A673 (cell line): ENCODE data around the gene ALDH2. TPM values are rescaled to one million over a fixed set of nuclear protein-coding genes. Genes with fewer than 3 reads are reported as not detected.
"Not testable (repeated sequence)": the region's sequence is repeated elsewhere in the genome, so short reads cannot be mapped to it uniquely, and the experiment has no call there.

Experiments
- Bru-seq: library from RNA; stranded (reverse); fragments of 400-500 nt; gene quantifications from one replicate; lab custom pipeline; 2021; lab: Mats Ljungman, UMichigan
- BruChase-seq, 2 experiments: library from RNA; stranded (reverse); fragments of 400-500 nt; gene quantifications; one replicate each; lab custom pipeline; 2021; lab: Mats Ljungman, UMichigan
- BruUV-seq: library from RNA; stranded (reverse); fragments of 400-500 nt; replicated peaks from 2 replicates; lab custom pipeline; 2021; lab: Mats Ljungman, UMichigan
- CTCF ChIA-PET: fragments of 300-600 bp; sonication (Branson Sonifier 250); formaldehyde crosslinking; loops from one replicate; lab custom pipeline; 2022; ENCODE audit warnings: antibody characterized with exemption; lab: Charles Lee
- POLR2A ChIA-PET: fragments of 300-600 bp; sonication (Branson Sonifier 250); formaldehyde crosslinking; loops from one replicate; lab custom pipeline; 2022; ENCODE audit warnings: antibody characterized with exemption; ENCODE audit not compliant: low non-redundant PET; lab: Charles Lee
- DNase-seq: peaks from one replicate; pipeline ENCODE4 v3.0.0-alpha.2; 2015; ENCODE audit warnings: low spot score
- H3K27ac ChIP-seq: fragments of 200-600 bp; sonication (generic); 2 replicates; pipeline ENCODE4 v1.5.1; 2016; ENCODE audit warnings: mixed run types, low read depth, mild to moderate bottlenecking, mixed read lengths, antibody characterized with exemption, low read length; ENCODE audit not compliant: poor library complexity, severe bottlenecking
- H3K27me3 ChIP-seq: fragments of 200-600 bp; sonication (generic); replicated peaks from 2 replicates; pipeline ENCODE4 v1.6.1; 2017; ENCODE audit warnings: mixed run types, low read depth, mild to moderate bottlenecking, mixed read lengths, antibody characterized with exemption, low read length; ENCODE audit not compliant: insufficient read depth, poor library complexity
- H3K36me3 ChIP-seq: fragments of 200-600 bp; sonication (generic); 2 replicates; pipeline ENCODE4 v1.6.1; 2016; ENCODE audit warnings: mixed run types, mild to moderate bottlenecking, mixed read lengths, antibody characterized with exemption, low read length; ENCODE audit not compliant: insufficient read depth, poor library complexity, severe bottlenecking
- H3K4me1 ChIP-seq: fragments of 200-600 bp; sonication (generic); 2 replicates; pipeline ENCODE4 v1.6.1; 2017; ENCODE audit warnings: mixed run types, mild to moderate bottlenecking, mixed read lengths, antibody characterized with exemption, low read length; ENCODE audit not compliant: insufficient read depth, poor library complexity, severe bottlenecking
- H3K4me3 ChIP-seq: fragments of 200-600 bp; sonication (generic); 2 replicates; pipeline ENCODE4 v1.5.1; 2016; ENCODE audit warnings: low read depth, mixed run types, mild to moderate bottlenecking, mixed read lengths, low read length; ENCODE audit not compliant: poor library complexity, severe bottlenecking
- H3K9me3 ChIP-seq: fragments of 200-600 bp; sonication (generic); 2 replicates; pipeline ENCODE4 v1.6.1; 2016; ENCODE audit warnings: mixed run types, low read depth, mild to moderate bottlenecking, mixed read lengths, antibody characterized with exemption, low read length; ENCODE audit not compliant: poor library complexity, severe bottlenecking
- EZH2 ChIP-seq: fragments of 200-600 bp; sonication (generic); IDR thresholded peaks from 2 replicates; pipeline ENCODE4 v1.6.1; 2017; ENCODE audit warnings: borderline replicate concordance, low read depth, mild to moderate bottlenecking, mixed read lengths, antibody characterized with exemption, low read length; ENCODE audit not compliant: poor library complexity, severe bottlenecking
- intact Hi-C: fragments of 100-400 bp; cut with micrococcal nuclease; formaldehyde crosslinking; loops from one replicate; pipeline ENCODE4 v1.10.0; 2022; ENCODE audit not compliant: unreplicated experiment
- long read RNA-seq: library from polyadenylated mRNA; stranded (forward); transcript quantifications from one replicate; pipeline ENCODE4 v2.0.0, GENCODE V29; 2022
- total RNA-seq: library from RNA; stranded (reverse); gene quantifications from 2 replicates; pipeline ENCODE4 v1.2.3, GENCODE V29; 2021
- TF ChIP-seq, protein P1 (sequence below): fragments of 300-800, 200-600 bp; sonication (generic); conservative IDR thresholded peaks from 2 replicates; pipeline ENCODE4 v1.5.1; 2017; ENCODE audit warnings: low read depth, mild to moderate bottlenecking, antibody characterized with exemption, low read length, moderate library complexity, mixed read lengths

The ALDH2 gene
- total RNA-seq = 24.5 and 34.8 TPM in 2 replicates
- Bru-seq, nascent RNA = percentile 47 among the genes with signal in this experiment
- percentile 44 among the genes with signal in this experiment for BruChase-seq, experiment 1, labeled RNA remaining after a 2-hour chase
- BruChase-seq, experiment 2, labeled RNA remaining after a 6-hour chase = percentile 53 among the genes with signal in this experiment
- long read RNA-seq, full-length matches to known transcripts = 66 of 72 reads
- long read RNA-seq, partial matches to known transcripts = 0 of 72 reads
- long read RNA-seq, other reads (novel, unspliced or antisense) = 6 of 72 reads

GRCh38 chr12:111766608-111767361 lies at the start of gene ALDH2:
Gene ALDH2, plus strand, starts transcription at chr12:111766933. Its CDS starts 50 bp downstream, at chr12:111766983.
- BruUV-seq = no TSS peak
- Histone ChIP-seq H3K36me3 (no peaks in the 10 kb centered on the region), H3K4me3 (peak within 1 kb of the TSS; percentile 87), H3K4me1 (peaks cover 6% of the 10 kb centered on the region), H3K27me3 (no peaks in the 10 kb centered on the region), H3K9me3 (no peaks in the 10 kb centered on the region), H3K27ac (peak within 1 kb of the TSS; percentile 73)
- intact Hi-C loops = loop anchor here (5.0 kb wide), 1 partner anchor 46 kb away; no protein-coding TSS in a partner anchor
- TF ChIP-seq, protein P1, sequence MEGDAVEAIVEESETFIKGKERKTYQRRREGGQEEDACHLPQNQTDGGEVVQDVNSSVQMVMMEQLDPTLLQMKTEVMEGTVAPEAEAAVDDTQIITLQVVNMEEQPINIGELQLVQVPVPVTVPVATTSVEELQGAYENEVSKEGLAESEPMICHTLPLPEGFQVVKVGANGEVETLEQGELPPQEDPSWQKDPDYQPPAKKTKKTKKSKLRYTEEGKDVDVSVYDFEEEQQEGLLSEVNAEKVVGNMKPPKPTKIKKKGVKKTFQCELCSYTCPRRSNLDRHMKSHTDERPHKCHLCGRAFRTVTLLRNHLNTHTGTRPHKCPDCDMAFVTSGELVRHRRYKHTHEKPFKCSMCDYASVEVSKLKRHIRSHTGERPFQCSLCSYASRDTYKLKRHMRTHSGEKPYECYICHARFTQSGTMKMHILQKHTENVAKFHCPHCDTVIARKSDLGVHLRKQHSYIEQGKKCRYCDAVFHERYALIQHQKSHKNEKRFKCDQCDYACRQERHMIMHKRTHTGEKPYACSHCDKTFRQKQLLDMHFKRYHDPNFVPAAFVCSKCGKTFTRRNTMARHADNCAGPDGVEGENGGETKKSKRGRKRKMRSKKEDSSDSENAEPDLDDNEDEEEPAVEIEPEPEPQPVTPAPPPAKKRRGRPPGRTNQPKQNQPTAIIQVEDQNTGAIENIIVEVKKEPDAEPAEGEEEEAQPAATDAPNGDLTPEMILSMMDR = no peak; the same call in 1 of the 2 replicates
- no peak for TF ChIP-seq EZH2
- DNase-seq = peak; percentile 70
- ChIA-PET POLR2A (interaction anchor here (0.7 kb wide), 1 partner anchor 27 kb away, joined by 3 read pairs; no protein-coding TSS in a partner anchor), CTCF (interaction anchor here (0.5 kb wide), 1 partner anchor 314 kb away, joined by 6 read pairs; no protein-coding TSS in a partner anchor)

DNA sequence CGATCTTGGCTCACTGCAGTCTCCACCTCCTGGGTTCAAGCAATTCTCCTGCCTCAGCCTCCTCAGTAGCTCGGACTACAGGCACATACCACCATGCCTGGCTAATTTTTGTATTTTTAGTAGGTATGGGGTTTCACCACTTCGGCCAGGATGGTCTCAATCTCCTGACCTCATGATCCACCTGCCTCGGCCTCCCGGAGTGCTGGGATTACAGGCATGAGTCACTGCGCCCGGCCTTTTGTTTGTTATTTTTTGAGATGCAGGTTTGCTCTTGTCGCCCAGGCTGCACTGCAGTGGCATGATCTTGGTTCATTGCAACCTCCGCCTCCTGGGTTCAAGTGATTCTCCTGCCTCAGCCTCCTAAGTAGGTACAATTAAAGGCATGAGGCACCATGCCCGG lies 47.4 kb upstream of the ALDH2 start:
- intact Hi-C loops, POLR2A ChIA-PET, H3K4me1 ChIP-seq, CTCF ChIA-PET, H3K27ac ChIP-seq, DNase-seq, BruUV-seq, H3K4me3 ChIP-seq, H3K9me3 ChIP-seq, H3K27me3 ChIP-seq: not testable (repeated sequence)
- H3K36me3 ChIP-seq = peaks cover 13% of the 10 kb centered on the region

GRCh38 chr12:111720457-111720856 lies 46.3 kb upstream of the ALDH2 start:
- CTCF ChIA-PET = no interaction called here

DNA sequence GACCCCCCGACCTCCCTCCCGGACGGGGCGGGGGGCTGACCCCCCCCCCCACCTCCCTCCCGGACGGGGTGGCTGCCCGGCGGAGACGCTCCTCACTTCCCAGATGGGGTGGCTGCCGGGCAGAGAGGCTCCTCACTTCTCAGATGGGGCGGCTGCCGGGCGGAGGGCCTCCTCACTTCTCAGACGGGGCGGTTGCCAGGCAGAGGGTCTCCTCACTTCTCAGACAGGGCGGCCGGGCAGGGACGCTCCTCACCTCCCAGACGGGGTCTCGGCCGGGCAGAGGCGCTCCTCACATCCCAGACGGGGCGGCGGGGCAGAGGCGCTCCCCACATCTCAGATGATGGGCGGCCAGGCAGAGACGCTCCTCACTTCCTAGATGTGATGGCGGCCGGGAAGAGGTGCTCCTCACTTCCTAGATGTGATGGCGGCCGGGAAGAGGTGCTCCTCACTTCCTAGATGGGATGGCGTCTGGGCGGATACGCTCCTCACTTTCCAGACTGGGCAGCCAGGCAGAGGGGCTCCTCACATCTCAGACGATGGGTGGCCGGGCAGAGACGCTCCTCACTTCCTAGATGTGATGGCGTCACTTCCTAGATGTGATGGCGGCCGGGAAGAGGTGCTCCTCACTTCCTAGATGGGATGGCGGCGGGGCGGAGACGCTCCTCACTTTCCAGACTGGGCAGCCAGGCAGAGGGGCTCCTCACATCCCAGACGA lies 42.9 kb upstream of the ALDH2 start:
- H3K36me3 ChIP-seq, H3K27me3 ChIP-seq, BruUV-seq, H3K4me1 ChIP-seq, CTCF ChIA-PET, H3K9me3 ChIP-seq, POLR2A ChIA-PET, H3K4me3 ChIP-seq, DNase-seq, intact Hi-C loops, H3K27ac ChIP-seq: not testable (repeated sequence)

More at GRCh38 chr12:111720457-111720856, 46.3 kb upstream of the ALDH2 start:
- no peaks in the 10 kb centered on the region for H3K27me3 ChIP-seq
- TF ChIP-seq, protein P1 = no peak
- no peak for TF ChIP-seq EZH2
- no TSS peak for BruUV-seq
- POLR2A ChIA-PET = no interaction called here
- H3K4me1 ChIP-seq = no peaks in the 10 kb centered on the region
- H3K4me3 ChIP-seq = no peak overlapping the region
- H3K27ac ChIP-seq = no peak overlapping the region
- H3K9me3 ChIP-seq = no peaks in the 10 kb centered on the region
- no peak for DNase-seq
- peaks cover 12% of the 10 kb centered on the region for H3K36me3 ChIP-seq
- intact Hi-C loops = no loop called here
